ENCODE measurements around the gene ADTRP. TPM values are rescaled to one million over a fixed set of nuclear protein-coding genes. Genes with fewer than 3 reads are reported as not detected.
A peak's percentile ranks its signal among the peaks of the same experiment; 100 is the strongest.

Gene ADTRP
- total RNA-seq, 1 donor from 2014 or later, result under 0.01 TPM

GRCh38 chr6:11732036-11732631 is 46.5 kb downstream of the ADTRP start:
- Histone ChIP-seq H3K4me1 (ENCODE audit: control insufficient read depth in 3 of 3, insufficient read depth in 3 of 3, low read length in 3 of 3) (peaks cover 4 to 19% (median 13%) of the 10 kb centered on the region in 3 donors), H3K9ac (ENCODE audit: low read depth in 1 of 3, low read length in 3 of 3) (peak overlapping the region in 2 of 3 donors; percentile 23 to 47), H3K9me3 (ENCODE audit: control insufficient read depth in 3 of 3, low read length in 3 of 3) (no peaks in the 10 kb centered on the region), H3K4me3 (ENCODE audit: low read length in 3 of 3) (peak overlapping the region; percentile 24 to 56 (median 54)), H3K36me3 (ENCODE audit: control insufficient read depth in 3 of 3, insufficient read depth in 3 of 3, low read length in 3 of 3) (no peaks in the 10 kb centered on the region), H3K27ac (ENCODE audit: low read depth, low read length) (peak overlapping the region; percentile 68), H3K27me3 (ENCODE audit: control insufficient read depth in 3 of 3, insufficient read depth in 3 of 3, low read length in 3 of 3) (no peaks in the 10 kb centered on the region)

DNA sequence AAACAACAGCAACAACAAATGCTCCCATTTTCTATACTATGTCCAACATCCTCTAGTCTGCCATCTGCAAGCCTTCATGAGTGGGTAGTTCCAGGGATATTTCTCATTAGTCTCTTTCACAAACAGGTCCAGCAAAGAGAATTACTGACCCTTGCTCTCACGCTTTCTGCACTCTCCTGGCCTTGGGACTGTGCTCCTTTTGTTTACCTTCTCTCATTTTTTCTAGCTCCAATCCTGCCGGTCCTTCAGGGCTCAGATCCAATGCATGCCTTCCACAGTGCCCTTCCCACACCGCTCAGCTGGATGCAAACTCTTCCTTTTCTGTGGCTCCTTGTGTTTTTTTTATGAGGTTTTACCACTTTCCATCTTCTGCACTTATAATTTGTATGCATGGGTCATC is 47.2 kb downstream of the ADTRP start:
- peak overlapping the region in 1 of 3 donors; percentile 15 for H3K4me3 ChIP-seq (ENCODE audit: low read length in 3 of 3)
- H3K9me3 ChIP-seq (ENCODE audit: control insufficient read depth in 3 of 3, low read length in 3 of 3), result no peaks in the 10 kb centered on the region
- H3K36me3 ChIP-seq (ENCODE audit: control insufficient read depth in 3 of 3, insufficient read depth in 3 of 3, low read length in 3 of 3), result no peaks in the 10 kb centered on the region
- peak overlapping the region; percentile 68 for H3K27ac ChIP-seq (ENCODE audit: low read depth, low read length)
- peaks cover 4 to 19% (median 13%) of the 10 kb centered on the region in 3 donors for H3K4me1 ChIP-seq (ENCODE audit: control insufficient read depth in 3 of 3, insufficient read depth in 3 of 3, low read length in 3 of 3)
- H3K27me3 ChIP-seq (ENCODE audit: control insufficient read depth in 3 of 3, insufficient read depth in 3 of 3, low read length in 3 of 3), result no peaks in the 10 kb centered on the region
- H3K9ac ChIP-seq (ENCODE audit: low read depth in 1 of 3, low read length in 3 of 3), result no peak overlapping the region

GRCh38 chr6:11730641-11731040 is 48.0 kb downstream of the ADTRP start:
- Histone ChIP-seq H3K9ac (ENCODE audit: low read depth in 1 of 3, low read length in 3 of 3) (no peak overlapping the region), H3K4me3 (ENCODE audit: low read length in 3 of 3) (no peak overlapping the region), H3K27ac (ENCODE audit: low read depth, low read length) (no peak overlapping the region), H3K36me3 (ENCODE audit: control insufficient read depth in 3 of 3, insufficient read depth in 3 of 3, low read length in 3 of 3) (no peaks in the 10 kb centered on the region), H3K4me1 (ENCODE audit: control insufficient read depth in 3 of 3, insufficient read depth in 3 of 3, low read length in 3 of 3) (peaks cover 4 to 19% (median 13%) of the 10 kb centered on the region in 3 donors), H3K27me3 (ENCODE audit: control insufficient read depth in 3 of 3, insufficient read depth in 3 of 3, low read length in 3 of 3) (no peaks in the 10 kb centered on the region), H3K9me3 (ENCODE audit: control insufficient read depth in 3 of 3, low read length in 3 of 3) (no peaks in the 10 kb centered on the region)

- no peaks in the 10 kb centered on the region for H3K36me3 ChIP-seq (ENCODE audit: control insufficient read depth in 3 of 3, insufficient read depth in 3 of 3, low read length in 3 of 3)
- no peaks in the 10 kb centered on the region for H3K27me3 ChIP-seq (ENCODE audit: control insufficient read depth in 3 of 3, insufficient read depth in 3 of 3, low read length in 3 of 3)
- H3K9ac ChIP-seq (ENCODE audit: low read depth in 1 of 3, low read length in 3 of 3), result no peak overlapping the region
- peaks cover 4 to 19% (median 13%) of the 10 kb centered on the region in 3 donors for H3K4me1 ChIP-seq (ENCODE audit: control insufficient read depth in 3 of 3, insufficient read depth in 3 of 3, low read length in 3 of 3)
- no peak overlapping the region for H3K4me3 ChIP-seq (ENCODE audit: low read length in 3 of 3)
- no peak overlapping the region for H3K27ac ChIP-seq (ENCODE audit: low read depth, low read length)
- no peaks in the 10 kb centered on the region for H3K9me3 ChIP-seq (ENCODE audit: control insufficient read depth in 3 of 3, low read length in 3 of 3)
Observed at GRCh38 chr6:11729076-11729475, 49.5 kb downstream of the ADTRP start.

DNA sequence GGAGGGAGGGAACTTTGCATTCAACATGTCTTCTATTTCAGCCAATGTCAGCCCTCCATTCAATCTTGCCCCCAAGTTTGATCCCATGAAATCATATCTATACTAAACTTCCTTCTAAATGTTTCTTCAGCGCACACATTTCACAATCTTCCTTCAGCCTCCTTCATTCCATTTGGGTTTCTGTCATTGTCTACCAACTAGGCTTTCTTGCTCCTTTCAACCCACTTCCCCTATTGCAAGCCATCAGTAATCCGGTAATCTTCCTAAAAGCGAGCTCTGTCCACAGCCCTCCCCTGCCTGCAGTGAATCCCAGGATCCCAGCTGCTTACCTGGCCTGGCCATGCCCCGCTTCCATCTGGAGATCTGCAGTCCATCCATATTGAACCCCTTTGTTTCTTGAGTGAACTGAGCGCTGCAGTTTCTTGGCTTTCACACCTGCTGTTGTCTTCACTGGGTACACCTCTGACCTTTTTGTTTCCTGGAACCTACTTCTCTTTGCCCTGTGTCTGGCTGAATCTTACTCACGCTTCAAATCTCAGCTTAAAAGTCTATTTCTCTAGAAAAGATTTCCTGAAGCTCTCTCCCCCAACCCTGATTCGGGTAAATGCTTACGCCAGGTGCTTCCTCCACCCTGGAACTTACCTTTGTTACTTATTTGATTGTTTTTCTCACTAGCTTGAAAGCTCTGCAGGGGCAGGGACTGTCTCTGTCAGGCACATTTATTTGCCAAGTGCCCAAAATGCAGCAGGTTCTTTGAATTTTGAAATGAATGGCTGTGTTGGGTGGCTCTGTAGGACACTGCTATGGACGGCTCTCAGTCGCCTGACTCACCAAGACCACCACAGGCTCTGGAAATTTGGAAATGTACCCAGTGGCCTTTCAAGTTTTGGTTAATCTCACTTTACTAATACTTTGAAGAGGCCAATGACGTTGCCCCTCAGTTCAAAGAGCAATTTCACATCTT is 50.3 kb downstream of the ADTRP start:
- Histone ChIP-seq H3K4me3 (ENCODE audit: low read length in 3 of 3) (no peak overlapping the region), H3K27ac (ENCODE audit: low read depth, low read length) (no peak overlapping the region), H3K9me3 (ENCODE audit: control insufficient read depth in 3 of 3, low read length in 3 of 3) (no peaks in the 10 kb centered on the region), H3K27me3 (ENCODE audit: control insufficient read depth in 3 of 3, insufficient read depth in 3 of 3, low read length in 3 of 3) (no peaks in the 10 kb centered on the region), H3K36me3 (ENCODE audit: control insufficient read depth in 3 of 3, insufficient read depth in 3 of 3, low read length in 3 of 3) (no peaks in the 10 kb centered on the region), H3K9ac (ENCODE audit: low read depth in 1 of 3, low read length in 3 of 3) (no peak overlapping the region), H3K4me1 (ENCODE audit: control insufficient read depth in 3 of 3, insufficient read depth in 3 of 3, low read length in 3 of 3) (peaks cover 4 to 19% (median 13%) of the 10 kb centered on the region in 3 donors)

DNA sequence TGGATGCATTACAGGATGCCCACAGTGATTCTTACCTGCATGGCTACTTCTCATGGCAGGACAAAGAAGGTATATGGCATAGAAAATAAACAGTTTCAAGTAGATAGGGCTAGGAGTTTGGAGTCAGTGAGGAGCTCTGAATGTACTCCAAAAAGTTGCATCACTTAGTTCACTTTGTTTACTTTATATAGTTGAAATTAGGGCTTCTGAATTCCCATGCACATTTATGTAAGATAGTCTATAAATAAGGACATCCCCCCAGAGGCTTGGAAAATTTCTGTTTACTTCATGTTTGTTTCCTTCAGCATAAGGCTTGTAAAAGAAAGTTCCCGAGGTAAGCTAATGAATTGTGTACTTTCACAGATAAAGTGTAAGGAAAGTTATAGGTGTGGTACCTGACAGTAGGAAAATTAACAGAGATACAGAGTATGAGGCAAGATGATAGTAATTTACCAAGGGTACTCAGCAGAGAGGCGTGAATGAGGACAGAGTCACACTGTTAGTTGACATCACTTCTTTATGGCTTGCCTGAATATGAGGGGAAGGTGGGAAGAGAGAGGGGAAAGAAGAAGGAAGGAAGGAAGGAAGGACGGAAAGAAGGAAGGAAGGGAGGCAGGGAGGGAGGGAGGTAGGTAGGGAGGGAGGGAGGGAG is 51.1 kb downstream of the ADTRP start:
- Histone ChIP-seq H3K4me3 (ENCODE audit: low read length in 3 of 3) (no peak overlapping the region), H3K36me3 (ENCODE audit: control insufficient read depth in 3 of 3, insufficient read depth in 3 of 3, low read length in 3 of 3) (no peaks in the 10 kb centered on the region), H3K27ac (ENCODE audit: low read depth, low read length) (no peak overlapping the region), H3K4me1 (ENCODE audit: control insufficient read depth in 3 of 3, insufficient read depth in 3 of 3, low read length in 3 of 3) (peaks cover 2 to 16% (median 10%) of the 10 kb centered on the region in 3 donors), H3K9me3 (ENCODE audit: control insufficient read depth in 3 of 3, low read length in 3 of 3) (no peaks in the 10 kb centered on the region), H3K27me3 (ENCODE audit: control insufficient read depth in 3 of 3, insufficient read depth in 3 of 3, low read length in 3 of 3) (no peaks in the 10 kb centered on the region), H3K9ac (ENCODE audit: low read depth in 1 of 3, low read length in 3 of 3) (no peak overlapping the region)

- H3K27me3 ChIP-seq (ENCODE audit: control insufficient read depth in 3 of 3, insufficient read depth in 3 of 3, low read length in 3 of 3), result no peaks in the 10 kb centered on the region
- H3K9me3 ChIP-seq (ENCODE audit: control insufficient read depth in 3 of 3, low read length in 3 of 3), result no peaks in the 10 kb centered on the region
- H3K36me3 ChIP-seq (ENCODE audit: control insufficient read depth in 3 of 3, insufficient read depth in 3 of 3, low read length in 3 of 3), result no peaks in the 10 kb centered on the region
- no peak overlapping the region for H3K9ac ChIP-seq (ENCODE audit: low read depth in 1 of 3, low read length in 3 of 3)
- H3K4me3 ChIP-seq (ENCODE audit: low read length in 3 of 3), result no peak overlapping the region
- H3K27ac ChIP-seq (ENCODE audit: low read depth, low read length), result no peak overlapping the region
- no peaks in the 10 kb centered on the region for H3K4me1 ChIP-seq (ENCODE audit: control insufficient read depth in 3 of 3, insufficient read depth in 3 of 3, low read length in 3 of 3)
Observed at GRCh38 chr6:11724286-11724685, 54.3 kb downstream of the ADTRP start.

DNA sequence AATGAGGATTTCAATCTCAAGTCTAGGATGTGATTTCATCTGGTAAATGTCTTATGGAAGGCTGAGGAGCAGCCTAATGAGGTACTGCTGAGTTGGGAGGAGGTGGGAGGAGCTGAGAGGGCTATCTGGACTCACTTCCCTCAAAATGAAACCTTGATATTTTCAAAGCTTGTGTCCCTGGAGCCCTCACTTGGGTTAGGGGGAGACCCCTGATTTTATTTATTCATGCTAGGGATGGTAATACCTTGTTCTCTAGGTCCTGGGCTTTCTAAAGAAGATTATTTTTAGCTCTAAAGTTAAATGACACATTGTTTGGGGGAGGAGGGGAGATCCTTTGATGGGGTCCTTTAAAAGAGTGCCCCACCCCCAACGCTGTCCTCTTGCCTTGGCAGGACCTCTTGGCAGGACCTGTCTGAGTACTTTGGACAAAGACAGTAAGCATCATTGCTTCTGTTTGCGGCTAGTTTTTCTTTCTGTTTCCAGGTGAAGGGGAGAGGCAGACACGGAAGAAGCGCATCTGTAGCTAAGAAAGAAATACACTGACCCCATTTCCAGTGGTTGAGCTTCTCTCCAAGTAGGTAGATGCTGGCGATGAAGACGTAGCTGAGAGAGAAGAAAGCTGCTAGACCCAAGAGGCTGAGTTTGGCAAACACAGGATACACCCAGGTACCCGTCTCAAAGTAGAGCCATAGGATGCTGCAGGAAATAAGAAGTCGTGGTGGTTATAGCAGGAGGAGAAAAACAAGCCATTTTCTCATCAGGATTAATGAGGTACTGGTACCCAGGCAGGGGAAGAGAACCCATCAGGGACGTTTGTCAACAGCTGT is 55.6 kb downstream of the ADTRP start:
- H3K9ac ChIP-seq (ENCODE audit: low read depth in 1 of 3, low read length in 3 of 3), result no peak overlapping the region
- H3K27ac ChIP-seq (ENCODE audit: low read depth, low read length), result no peak overlapping the region
- no peaks in the 10 kb centered on the region for H3K9me3 ChIP-seq (ENCODE audit: control insufficient read depth in 3 of 3, low read length in 3 of 3)
- no peaks in the 10 kb centered on the region for H3K36me3 ChIP-seq (ENCODE audit: control insufficient read depth in 3 of 3, insufficient read depth in 3 of 3, low read length in 3 of 3)
- H3K4me3 ChIP-seq (ENCODE audit: low read length in 3 of 3), result no peak overlapping the region
- no peaks in the 10 kb centered on the region for H3K27me3 ChIP-seq (ENCODE audit: control insufficient read depth in 3 of 3, insufficient read depth in 3 of 3, low read length in 3 of 3)
- H3K4me1 ChIP-seq (ENCODE audit: control insufficient read depth in 3 of 3, insufficient read depth in 3 of 3, low read length in 3 of 3), result no peaks in the 10 kb centered on the region

DNA sequence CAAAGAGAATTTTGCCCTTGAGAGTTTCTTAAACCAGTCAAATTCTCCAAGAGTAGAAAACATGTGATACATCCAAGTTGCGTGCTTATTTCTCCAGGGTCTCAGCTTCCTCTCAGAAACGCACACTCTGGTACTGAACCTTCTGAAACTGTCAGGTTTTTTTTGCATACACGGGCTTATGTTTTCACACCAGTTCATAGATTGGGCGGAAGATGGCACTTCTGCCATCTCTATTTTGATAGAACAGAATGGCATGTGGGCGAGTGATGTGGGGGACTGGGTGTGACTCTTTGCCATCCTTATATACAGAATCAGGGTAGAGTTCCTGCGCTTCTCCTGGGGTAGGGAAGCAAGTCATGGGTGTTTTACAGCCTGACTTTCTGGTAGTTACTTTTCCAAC is 56.4 kb downstream of the ADTRP start:
- H3K4me3 ChIP-seq (ENCODE audit: low read length in 3 of 3), result no peak overlapping the region
- no peaks in the 10 kb centered on the region for H3K27me3 ChIP-seq (ENCODE audit: control insufficient read depth in 3 of 3, insufficient read depth in 3 of 3, low read length in 3 of 3)
- no peak overlapping the region for H3K27ac ChIP-seq (ENCODE audit: low read depth, low read length)
- no peak overlapping the region for H3K9ac ChIP-seq (ENCODE audit: low read depth in 1 of 3, low read length in 3 of 3)
- no peaks in the 10 kb centered on the region for H3K9me3 ChIP-seq (ENCODE audit: control insufficient read depth in 3 of 3, low read length in 3 of 3)
- no peaks in the 10 kb centered on the region for H3K4me1 ChIP-seq (ENCODE audit: control insufficient read depth in 3 of 3, insufficient read depth in 3 of 3, low read length in 3 of 3)
- no peaks in the 10 kb centered on the region for H3K36me3 ChIP-seq (ENCODE audit: control insufficient read depth in 3 of 3, insufficient read depth in 3 of 3, low read length in 3 of 3)
